Keratinocyte (primary cell): Measurements from ENCODE around the gene COL21A1. TPM values are rescaled to one million over a fixed set of nuclear protein-coding genes. Genes with fewer than 3 reads are reported as not detected.

Experiments
- DNase-seq: peaks from one replicate; pipeline ENCODE4 v3.0.0-alpha.2; 2011; ENCODE audit warnings: low read depth, missing footprints, low spot score
- FAIRE-seq: peaks from 2 replicates; lab custom pipeline; 2011; peaks lifted over from hg19 to GRCh38; lab: Jason Lieb, UNC
- H2AFZ ChIP-seq: 2 replicates; pipeline ENCODE4 v1.6.0; 2012; ENCODE audit warnings: low read length, control low read depth, inconsistent platforms; ENCODE audit not compliant: control insufficient read depth
- H3K27ac ChIP-seq: 2 replicates; pipeline ENCODE4 v1.5.1; 2011; ENCODE audit warnings: low read length; ENCODE audit not compliant: control insufficient read depth, insufficient read depth
- H3K27me3 ChIP-seq: 3 replicates; pipeline ENCODE4 v1.6.0; 2011; ENCODE audit warnings: low read length; ENCODE audit not compliant: control insufficient read depth, insufficient read depth; ENCODE audit errors: extremely low read depth
- H3K36me3 ChIP-seq, 2 experiments: 2 replicates in 1 of 2; 3 replicates in 1 of 2; pipeline ENCODE4 v1.5.1; 2011; ENCODE audit warnings: low read length in 2 of 2, mild to moderate bottlenecking in 1 of 2; ENCODE audit not compliant: control insufficient read depth in 2 of 2, insufficient read depth in 2 of 2; ENCODE audit errors: extremely low read depth in 1 of 2
- H3K4me1 ChIP-seq: 3 replicates; pipeline ENCODE4 v1.5.1; 2011; ENCODE audit warnings: low read length; ENCODE audit not compliant: control insufficient read depth, insufficient read depth; ENCODE audit errors: extremely low read depth
- H3K4me2 ChIP-seq: 3 replicates; pipeline ENCODE4 v1.6.0; 2011; ENCODE audit warnings: low read depth, low read length; ENCODE audit not compliant: control insufficient read depth, insufficient read depth; ENCODE audit errors: extremely low read depth
- H3K4me3 ChIP-seq, 3 experiments: fragments of 200-600 bp in 1 of 3; sonication (generic) in 1 of 3; 2 replicates in 2 of 3; 3 replicates in 1 of 3; pipeline ENCODE4 v1.5.1; 2011 to 2016; ENCODE audit warnings: low read length in 3 of 3, mild to moderate bottlenecking in 3 of 3, control low read depth in 2 of 3, inconsistent platforms in 1 of 3, low read depth in 1 of 3, mixed read lengths in 1 of 3, mixed run types in 1 of 3, moderate library complexity in 1 of 3; ENCODE audit not compliant: control insufficient read depth in 2 of 3, insufficient read depth in 2 of 3; ENCODE audit errors: extremely low read depth in 1 of 3
- H3K79me2 ChIP-seq: 2 replicates; pipeline ENCODE4 v1.6.0; 2012; ENCODE audit warnings: low read length; ENCODE audit not compliant: control insufficient read depth, insufficient read depth
- H3K9ac ChIP-seq: 3 replicates; pipeline ENCODE4 v1.6.0; 2011; ENCODE audit warnings: low read length; ENCODE audit not compliant: control insufficient read depth, insufficient read depth; ENCODE audit errors: extremely low read depth
- H3K9me1 ChIP-seq: 3 replicates; pipeline ENCODE4 v1.6.0; 2011; ENCODE audit warnings: low read length; ENCODE audit not compliant: control insufficient read depth, insufficient read depth; ENCODE audit errors: extremely low read depth
- H3K9me3 ChIP-seq: 2 replicates; pipeline ENCODE4 v1.5.1; 2012; ENCODE audit warnings: low read depth, low read length; ENCODE audit not compliant: control insufficient read depth
- H4K20me1 ChIP-seq: 3 replicates; pipeline ENCODE4 v1.6.0; 2011; ENCODE audit warnings: low read length; ENCODE audit not compliant: control insufficient read depth, insufficient read depth; ENCODE audit errors: extremely low read depth
- CTCF ChIP-seq, 3 experiments: IDR thresholded peaks in 1 of 3; conservative IDR thresholded peaks in 1 of 3; optimal IDR thresholded peaks in 1 of 3; 2 replicates in 2 of 3; 3 replicates in 1 of 3; pipeline versions ENCODE3 to v1.5.1; 2011; ENCODE audit warnings: low read length in 3 of 3, mild to moderate bottlenecking in 3 of 3, moderate library complexity in 2 of 3, control low read depth in 1 of 3, inconsistent platforms in 1 of 3; ENCODE audit not compliant: insufficient read depth in 2 of 3; ENCODE audit errors: extremely low read depth in 1 of 3
- EZH2 ChIP-seq: IDR thresholded peaks from one replicate; pipeline ENCODE4 v1.6.1; 2012; ENCODE audit warnings: inconsistent platforms, mild to moderate bottlenecking, low read length, moderate library complexity
- dilution Hi-C: fragments of 300-500 bp; cut with MboI; formaldehyde crosslinking; loops from one replicate; pipeline ENCODE4 v1.7.0; 2020; ENCODE audit warnings: low sequenced_read_pairs; ENCODE audit not compliant: extremely low pct_ligation_motif_present
- polyA plus RNA-seq, 5 experiments: library from polyadenylated mRNA; depleted of rRNA in 3 of 5; stranded (reverse) in 3 of 5; stranded (forward) in 1 of 5; unstranded in 1 of 5; fragments of >200 nt; gene quantifications; 1 replicate in 1 of 5; 2 replicates in 3 of 5; 3 replicates in 1 of 5; pipeline versions ENCODE4 v1.2.1 to v1.2.3, GENCODE V29; 2011 to 2012; ENCODE audit warnings: missing spikeins in 2 of 5, low read depth in 1 of 5, low replicate concordance in 1 of 5

Gene COL21A1
- polyA plus RNA-seq, 1 donor (not counting 4 experiments of a cell fraction or from before 2014, with no cell fraction given): 0.16 TPM

GRCh38 chr6:56079751-56080540 lies 167.4 kb downstream of the COL21A1 start:
- no peaks in the 10 kb centered on the region for H3K9me3 ChIP-seq
- no peaks in the 10 kb centered on the region for H3K4me1 ChIP-seq
- DNase-seq: no peak
- dilution Hi-C loops: no loop called here
- H3K4me2 ChIP-seq: no peak overlapping the region
- H2AFZ ChIP-seq: no peak overlapping the region
- H3K36me3 ChIP-seq: no peaks in the 10 kb centered on the region
- H4K20me1 ChIP-seq: no peaks in the 10 kb centered on the region
- no peak overlapping the region for H3K4me3 ChIP-seq
- no peak overlapping the region for H3K27ac ChIP-seq
- H3K79me2 ChIP-seq: no peaks in the 10 kb centered on the region
- no peak for TF ChIP-seq EZH2
- TF ChIP-seq CTCF (optimal IDR thresholded peaks at IDR 0.05 in 1 of 3, IDR thresholded peaks at IDR 0.05 in 1 of 3, conservative IDR thresholded peaks at IDR 0.05 in 1 of 3; ENCODE audit: extremely low read depth in 1 of 3, insufficient read depth in 2 of 3, low read length in 3 of 3): no peak
- H3K27me3 ChIP-seq: no peaks in the 10 kb centered on the region
- no peak for FAIRE-seq
- no peak overlapping the region for H3K9ac ChIP-seq
- no peaks in the 10 kb centered on the region for H3K9me1 ChIP-seq

- no peaks in the 10 kb centered on the region for H3K9me1 ChIP-seq
- no peaks in the 10 kb centered on the region for H3K9me3 ChIP-seq
- no peaks in the 10 kb centered on the region for H3K79me2 ChIP-seq
- H3K4me3 ChIP-seq: no peak overlapping the region
- no peaks in the 10 kb centered on the region for H3K27me3 ChIP-seq
- FAIRE-seq (no peak), DNase-seq (no peak)
- H2AFZ ChIP-seq: peak overlapping the region; percentile 42
- H3K9ac ChIP-seq: no peak overlapping the region
- dilution Hi-C loops: no loop called here
- no peak overlapping the region for H3K4me2 ChIP-seq
- H3K27ac ChIP-seq: no peak overlapping the region
- no peaks in the 10 kb centered on the region for H3K36me3 ChIP-seq
- no peaks in the 10 kb centered on the region for H4K20me1 ChIP-seq
- H3K4me1 ChIP-seq: no peaks in the 10 kb centered on the region
- no peak for TF ChIP-seq CTCF (optimal IDR thresholded peaks at IDR 0.05 in 1 of 3, IDR thresholded peaks at IDR 0.05 in 1 of 3, conservative IDR thresholded peaks at IDR 0.05 in 1 of 3; ENCODE audit: extremely low read depth in 1 of 3, insufficient read depth in 2 of 3, low read length in 3 of 3)
- no peak for TF ChIP-seq EZH2
Observed at GRCh38 chr6:56076033-56076432, 171.3 kb downstream of the COL21A1 start.
